ENCODE results near the gene CDH4.

CDH4 gene

GRCh38 chr20:61719691-61720347, 467.8 kb downstream of the CDH4 start:
- TF ChIP-seq EZH2phosphoT487 (conservative IDR thresholded peaks at IDR 0.05; ENCODE audit: low read length) (no peak), CTCF (IDR thresholded peaks at IDR 0.05; ENCODE audit: insufficient read depth, low read length, poor library complexity, severe bottlenecking) (no peak)
- H2AFZ ChIP-seq (ENCODE audit: low read depth, low read length, severe bottlenecking) = no peak overlapping the region
- no peak overlapping the region for H3K4me2 ChIP-seq (ENCODE audit: low read depth, low read length, poor library complexity, severe bottlenecking)

GRCh38 chr20:61720348-61720696, 468.3 kb downstream of the CDH4 start:
- Histone ChIP-seq H3K36me3 (ENCODE audit: low read length) (no peaks in the 10 kb centered on the region), H3K4me3 (ENCODE audit: insufficient read depth, low read length, poor library complexity, severe bottlenecking) (no peak overlapping the region), H3K9me3 (ENCODE audit: insufficient read depth, low read length) (no peaks in the 10 kb centered on the region), H3K27me3 (ENCODE audit: low read length) (no peaks in the 10 kb centered on the region), H3K4me2 (ENCODE audit: low read depth, low read length, poor library complexity, severe bottlenecking) (no peak overlapping the region), H3K79me2 (ENCODE audit: insufficient read depth, low read length) (no peaks in the 10 kb centered on the region), H2AFZ (ENCODE audit: low read depth, low read length, severe bottlenecking) (no peak overlapping the region), H3F3A (ENCODE audit: insufficient read depth) (no peaks in the 10 kb centered on the region), H3K9ac (ENCODE audit: low read length) (no peak overlapping the region), H4K20me1 (ENCODE audit: low read depth, low read length) (no peaks in the 10 kb centered on the region), H3K9me2 (replicated peaks; ENCODE audit: insufficient read depth, low read length) (no peaks in the 10 kb centered on the region), H3K27ac (ENCODE audit: low read depth, low read length) (no peak overlapping the region)
- no peak for TF ChIP-seq CTCF (IDR thresholded peaks at IDR 0.05; ENCODE audit: insufficient read depth, low read length, poor library complexity, severe bottlenecking)
- TF ChIP-seq EZH2phosphoT487 (conservative IDR thresholded peaks at IDR 0.05; ENCODE audit: low read length) = no peak

More at GRCh38 chr20:61719691-61720347, 467.8 kb downstream of the CDH4 start:
- Histone ChIP-seq H3K79me2 (ENCODE audit: insufficient read depth, low read length) (no peaks in the 10 kb centered on the region), H3K9me2 (replicated peaks; ENCODE audit: insufficient read depth, low read length) (no peaks in the 10 kb centered on the region), H4K20me1 (ENCODE audit: low read depth, low read length) (no peaks in the 10 kb centered on the region), H3K27ac (ENCODE audit: low read depth, low read length) (no peak overlapping the region), H3K9me3 (ENCODE audit: insufficient read depth, low read length) (no peaks in the 10 kb centered on the region), H3F3A (ENCODE audit: insufficient read depth) (no peaks in the 10 kb centered on the region), H3K27me3 (ENCODE audit: low read length) (no peaks in the 10 kb centered on the region), H3K36me3 (ENCODE audit: low read length) (no peaks in the 10 kb centered on the region), H3K9ac (ENCODE audit: low read length) (no peak overlapping the region), H3K4me3 (ENCODE audit: insufficient read depth, low read length, poor library complexity, severe bottlenecking) (no peak overlapping the region)

- no peaks in the 10 kb centered on the region for H3K36me3 ChIP-seq (ENCODE audit: low read length)
- H3F3A ChIP-seq (ENCODE audit: insufficient read depth) = no peaks in the 10 kb centered on the region
- no peaks in the 10 kb centered on the region for H4K20me1 ChIP-seq (ENCODE audit: low read depth, low read length)
- H3K9me3 ChIP-seq (ENCODE audit: insufficient read depth, low read length) = no peaks in the 10 kb centered on the region
- no peak overlapping the region for H3K27ac ChIP-seq (ENCODE audit: low read depth, low read length)
- H3K9me2 ChIP-seq (replicated peaks; ENCODE audit: insufficient read depth, low read length) = no peaks in the 10 kb centered on the region
- H3K9ac ChIP-seq (ENCODE audit: low read length) = no peak overlapping the region
- H3K27me3 ChIP-seq (ENCODE audit: low read length) = no peaks in the 10 kb centered on the region
- H2AFZ ChIP-seq (ENCODE audit: low read depth, low read length, severe bottlenecking) = no peak overlapping the region
- no peak overlapping the region for H3K4me3 ChIP-seq (ENCODE audit: insufficient read depth, low read length, poor library complexity, severe bottlenecking)
- no peaks in the 10 kb centered on the region for H3K79me2 ChIP-seq (ENCODE audit: insufficient read depth, low read length)
- H3K4me2 ChIP-seq (ENCODE audit: low read depth, low read length, poor library complexity, severe bottlenecking) = no peak overlapping the region
- TF ChIP-seq EZH2phosphoT487 (conservative IDR thresholded peaks at IDR 0.05; ENCODE audit: low read length) = no peak
- no peak for TF ChIP-seq CTCF (IDR thresholded peaks at IDR 0.05; ENCODE audit: insufficient read depth, low read length, poor library complexity, severe bottlenecking)
Observed at GRCh38 chr20:61722146-61722678, 470.2 kb downstream of the CDH4 start.
